ENCODE results near the gene ASIC2.
A peak's percentile ranks its signal among the peaks of the same experiment; 100 is the strongest.

ASIC2 gene

DNA sequence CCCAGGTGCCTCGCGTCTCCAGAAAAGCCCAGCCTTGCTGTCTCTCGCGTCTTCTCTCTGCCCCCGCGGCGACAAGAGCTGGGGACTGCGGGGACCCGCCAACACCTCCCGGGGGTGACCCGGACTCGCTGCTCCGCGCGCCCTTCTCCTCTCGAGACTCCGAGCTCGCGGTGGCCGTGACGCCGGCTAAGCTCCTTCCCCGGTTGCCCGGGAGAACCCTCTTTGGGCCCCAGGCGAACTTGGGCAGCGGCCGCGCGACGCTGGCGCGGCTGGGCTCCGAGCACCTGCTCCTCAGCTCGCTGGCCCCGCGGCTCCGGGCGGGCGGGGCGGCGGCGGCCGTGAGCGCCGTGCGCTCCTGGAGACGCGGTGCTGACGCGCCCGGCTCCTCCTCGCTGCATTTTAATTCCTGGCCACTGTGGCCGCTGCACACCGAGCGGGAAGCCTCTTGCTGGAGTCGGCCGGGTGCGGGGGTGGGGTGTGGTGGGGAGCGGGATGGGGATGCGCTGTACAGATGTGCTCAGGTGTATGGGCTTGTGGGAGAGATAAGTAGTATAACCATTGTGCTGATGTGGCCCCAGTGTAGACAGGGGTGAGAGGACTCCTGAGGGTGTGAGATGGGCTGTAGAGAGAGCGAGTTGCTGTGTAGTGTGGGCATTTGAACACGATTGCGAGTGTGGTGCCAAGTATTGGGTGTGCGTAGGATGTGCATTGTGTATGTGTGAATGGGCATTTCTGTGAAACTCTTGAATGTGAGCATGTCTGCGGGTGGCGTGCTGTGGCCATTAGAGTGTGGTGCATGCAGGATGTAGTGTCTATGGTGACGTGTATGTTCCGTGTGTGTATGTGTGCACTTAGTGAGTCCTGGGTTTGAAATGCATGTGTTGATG is at the start of gene ASIC2:
Gene ASIC2, minus strand, starts transcription at position 315 of the 887 bp plus-strand sequence.
- peak within 1 kb of the TSS; percentile 57 for H3K4me3 ChIP-seq (ENCODE audit: low read depth, low read length)
- TF ChIP-seq, protein P1, sequence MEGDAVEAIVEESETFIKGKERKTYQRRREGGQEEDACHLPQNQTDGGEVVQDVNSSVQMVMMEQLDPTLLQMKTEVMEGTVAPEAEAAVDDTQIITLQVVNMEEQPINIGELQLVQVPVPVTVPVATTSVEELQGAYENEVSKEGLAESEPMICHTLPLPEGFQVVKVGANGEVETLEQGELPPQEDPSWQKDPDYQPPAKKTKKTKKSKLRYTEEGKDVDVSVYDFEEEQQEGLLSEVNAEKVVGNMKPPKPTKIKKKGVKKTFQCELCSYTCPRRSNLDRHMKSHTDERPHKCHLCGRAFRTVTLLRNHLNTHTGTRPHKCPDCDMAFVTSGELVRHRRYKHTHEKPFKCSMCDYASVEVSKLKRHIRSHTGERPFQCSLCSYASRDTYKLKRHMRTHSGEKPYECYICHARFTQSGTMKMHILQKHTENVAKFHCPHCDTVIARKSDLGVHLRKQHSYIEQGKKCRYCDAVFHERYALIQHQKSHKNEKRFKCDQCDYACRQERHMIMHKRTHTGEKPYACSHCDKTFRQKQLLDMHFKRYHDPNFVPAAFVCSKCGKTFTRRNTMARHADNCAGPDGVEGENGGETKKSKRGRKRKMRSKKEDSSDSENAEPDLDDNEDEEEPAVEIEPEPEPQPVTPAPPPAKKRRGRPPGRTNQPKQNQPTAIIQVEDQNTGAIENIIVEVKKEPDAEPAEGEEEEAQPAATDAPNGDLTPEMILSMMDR (IDR thresholded peaks at IDR 0.05; ENCODE audit: low read depth, low read length): no peak

DNA sequence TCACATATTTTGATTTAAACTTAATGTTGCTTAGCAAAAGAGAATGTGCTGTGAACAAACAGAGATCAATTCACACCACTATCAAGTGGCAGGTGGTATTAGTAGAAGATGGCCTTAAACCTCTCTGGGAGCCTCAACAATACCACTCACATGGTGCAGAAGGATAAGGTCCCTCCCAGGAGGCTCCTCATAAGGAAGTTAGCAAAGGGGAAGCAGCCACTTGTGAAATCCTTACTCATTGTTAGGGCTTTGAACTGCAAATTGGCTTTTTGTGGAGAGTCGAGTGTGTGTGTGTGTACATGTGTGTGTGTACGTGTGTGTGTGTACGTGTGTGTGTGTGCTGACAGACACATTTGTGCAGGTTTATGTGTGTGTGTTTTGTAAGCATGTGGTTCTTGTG is 48.9 kb upstream of the ASIC2 start:
- TF ChIP-seq, protein P1 (IDR thresholded peaks at IDR 0.05; ENCODE audit: low read depth, low read length): no peak
- H3K4me3 ChIP-seq (ENCODE audit: low read depth, low read length): no peak overlapping the region

DNA sequence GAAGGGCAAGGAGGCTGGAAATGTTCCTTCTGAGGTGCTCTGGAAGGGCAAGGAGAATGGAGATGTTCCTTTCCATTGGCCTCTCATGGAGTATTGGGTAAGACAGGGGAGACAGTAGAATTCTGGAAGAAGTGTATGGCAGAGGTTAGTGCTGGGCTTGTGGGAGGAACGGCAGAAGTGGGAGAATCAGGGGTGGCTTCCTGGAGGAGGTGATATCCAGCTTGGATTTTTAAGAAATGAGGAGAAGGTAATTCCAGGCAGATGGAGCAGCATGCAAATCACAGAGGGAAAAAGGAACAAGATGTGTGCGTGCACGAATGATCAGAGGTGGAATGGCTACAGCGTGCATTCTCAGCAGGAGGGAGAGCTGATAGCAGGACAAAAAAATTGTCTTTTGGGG is 45.1 kb upstream of the ASIC2 start:
- no peak overlapping the region for H3K4me3 ChIP-seq (ENCODE audit: low read depth, low read length)
- TF ChIP-seq, protein P1 (IDR thresholded peaks at IDR 0.05; ENCODE audit: low read depth, low read length): no peak

DNA sequence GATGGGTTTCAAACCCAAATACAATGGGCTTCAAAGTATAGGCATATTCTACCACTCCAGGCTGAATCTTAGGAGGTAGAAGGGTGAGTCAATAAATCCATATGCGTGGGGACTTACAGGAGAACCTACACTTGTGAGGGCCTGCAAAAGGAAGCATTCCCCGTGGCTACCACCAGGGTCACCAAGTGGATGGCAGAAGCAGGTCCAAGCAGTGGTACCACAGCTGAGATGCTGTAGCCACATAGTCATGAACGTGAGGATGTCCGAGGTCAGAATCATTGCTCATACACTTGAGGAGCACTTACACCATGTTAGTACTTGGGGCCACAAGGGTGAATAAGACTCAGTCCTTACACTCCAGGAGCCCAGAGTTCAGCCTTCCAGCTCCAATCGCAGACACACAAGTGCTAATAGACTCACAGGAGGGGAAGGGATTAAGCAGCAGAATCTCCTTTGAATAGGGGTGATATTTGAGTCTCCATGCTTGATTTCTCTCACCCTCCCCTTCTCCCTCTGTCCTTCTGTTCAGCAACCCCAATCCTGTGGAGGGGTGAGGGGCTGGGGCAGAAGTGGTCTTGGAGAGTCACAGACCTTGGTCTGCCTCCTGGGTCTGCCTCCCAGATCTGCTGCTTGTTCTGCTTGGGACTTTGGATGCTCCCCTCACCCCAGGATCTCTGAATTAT is 42.5 kb upstream of the ASIC2 start:
- TF ChIP-seq, protein P1 (IDR thresholded peaks at IDR 0.05; ENCODE audit: low read depth, low read length): no peak

DNA sequence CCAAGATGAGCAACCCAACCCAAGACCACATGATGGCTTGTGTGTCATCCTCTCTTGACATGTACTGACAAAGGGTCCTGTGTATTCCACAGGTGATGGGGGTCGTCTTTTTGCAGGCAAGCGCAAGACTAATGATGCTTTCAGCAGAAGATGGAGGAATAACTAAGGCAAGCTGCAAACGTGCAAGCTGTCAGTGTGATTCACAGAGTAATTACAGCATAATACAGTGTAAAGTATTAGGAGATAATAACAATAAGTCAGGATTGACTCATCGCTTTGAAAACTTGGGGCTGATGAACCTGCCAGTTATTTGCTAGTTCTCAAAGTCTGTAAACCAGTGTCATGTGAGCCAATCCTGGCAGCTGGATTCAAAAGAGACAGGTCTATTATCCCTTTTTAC is 41.6 kb upstream of the ASIC2 start:
- TF ChIP-seq, protein P1 (IDR thresholded peaks at IDR 0.05; ENCODE audit: low read depth, low read length): no peak
- no peak overlapping the region for H3K4me3 ChIP-seq (ENCODE audit: low read depth, low read length)

More for the DNA sequence above, 42.5 kb upstream of the ASIC2 start:
- no peak overlapping the region for H3K4me3 ChIP-seq (ENCODE audit: low read depth, low read length)

DNA sequence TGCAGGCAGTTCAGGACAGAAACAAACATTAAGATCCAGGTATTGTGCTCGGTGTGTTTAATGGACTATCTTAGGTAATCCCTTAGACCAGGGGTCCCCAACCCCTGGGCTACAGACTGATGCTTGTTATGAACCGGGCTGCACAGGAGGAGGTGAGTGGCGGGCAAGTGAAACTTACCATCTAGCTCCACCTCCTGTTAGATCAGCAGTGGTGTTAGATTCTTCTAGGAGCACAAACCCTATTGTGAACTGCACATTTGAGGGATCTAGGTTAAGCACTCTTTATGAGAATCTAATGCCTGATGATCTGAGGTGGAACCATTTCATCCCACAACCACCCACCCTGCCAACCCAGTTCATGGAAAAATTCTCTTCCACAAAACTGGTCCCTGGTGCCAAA is 37.8 kb upstream of the ASIC2 start:
- H3K4me3 ChIP-seq (ENCODE audit: low read depth, low read length): no peak overlapping the region
- TF ChIP-seq, protein P1 (IDR thresholded peaks at IDR 0.05; ENCODE audit: low read depth, low read length): no peak

DNA sequence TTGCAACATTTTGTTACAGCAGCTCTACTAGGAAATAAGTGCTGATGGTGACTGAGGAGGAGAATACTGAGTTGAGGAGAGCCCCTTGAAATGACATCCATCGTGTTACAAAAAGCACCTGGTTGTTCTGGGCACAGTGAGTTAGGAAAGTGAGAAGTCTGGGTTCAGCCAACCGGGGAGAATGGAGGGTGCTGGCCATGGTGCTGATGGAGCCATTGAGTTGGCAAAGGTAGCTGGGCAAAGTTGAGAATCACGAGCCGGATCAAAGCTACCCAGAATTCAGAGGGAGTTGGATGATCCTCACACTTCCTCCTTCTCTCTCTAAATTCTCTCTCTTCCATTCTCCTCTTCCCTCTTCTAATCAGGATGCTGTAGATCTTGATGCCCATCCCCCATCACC is 35.0 kb upstream of the ASIC2 start:
- TF ChIP-seq, protein P1 (IDR thresholded peaks at IDR 0.05; ENCODE audit: low read depth, low read length): no peak
- no peak overlapping the region for H3K4me3 ChIP-seq (ENCODE audit: low read depth, low read length)
